ENCODE data around the gene SEC24C. TPM values are rescaled to one million over a fixed set of nuclear protein-coding genes. Genes with fewer than 3 reads are reported as not detected.

Gene SEC24C
- total and polyA plus RNA-seq, 2 of the 13 experiments (the other 11 are each of a cell fraction or from before 2014, with no cell fraction given) = 63.1 to 66.4 TPM

GRCh38 chr10:73773152-73773879, 29.1 kb downstream of the SEC24C start (continued):
- TF ChIP-seq, protein P1, sequence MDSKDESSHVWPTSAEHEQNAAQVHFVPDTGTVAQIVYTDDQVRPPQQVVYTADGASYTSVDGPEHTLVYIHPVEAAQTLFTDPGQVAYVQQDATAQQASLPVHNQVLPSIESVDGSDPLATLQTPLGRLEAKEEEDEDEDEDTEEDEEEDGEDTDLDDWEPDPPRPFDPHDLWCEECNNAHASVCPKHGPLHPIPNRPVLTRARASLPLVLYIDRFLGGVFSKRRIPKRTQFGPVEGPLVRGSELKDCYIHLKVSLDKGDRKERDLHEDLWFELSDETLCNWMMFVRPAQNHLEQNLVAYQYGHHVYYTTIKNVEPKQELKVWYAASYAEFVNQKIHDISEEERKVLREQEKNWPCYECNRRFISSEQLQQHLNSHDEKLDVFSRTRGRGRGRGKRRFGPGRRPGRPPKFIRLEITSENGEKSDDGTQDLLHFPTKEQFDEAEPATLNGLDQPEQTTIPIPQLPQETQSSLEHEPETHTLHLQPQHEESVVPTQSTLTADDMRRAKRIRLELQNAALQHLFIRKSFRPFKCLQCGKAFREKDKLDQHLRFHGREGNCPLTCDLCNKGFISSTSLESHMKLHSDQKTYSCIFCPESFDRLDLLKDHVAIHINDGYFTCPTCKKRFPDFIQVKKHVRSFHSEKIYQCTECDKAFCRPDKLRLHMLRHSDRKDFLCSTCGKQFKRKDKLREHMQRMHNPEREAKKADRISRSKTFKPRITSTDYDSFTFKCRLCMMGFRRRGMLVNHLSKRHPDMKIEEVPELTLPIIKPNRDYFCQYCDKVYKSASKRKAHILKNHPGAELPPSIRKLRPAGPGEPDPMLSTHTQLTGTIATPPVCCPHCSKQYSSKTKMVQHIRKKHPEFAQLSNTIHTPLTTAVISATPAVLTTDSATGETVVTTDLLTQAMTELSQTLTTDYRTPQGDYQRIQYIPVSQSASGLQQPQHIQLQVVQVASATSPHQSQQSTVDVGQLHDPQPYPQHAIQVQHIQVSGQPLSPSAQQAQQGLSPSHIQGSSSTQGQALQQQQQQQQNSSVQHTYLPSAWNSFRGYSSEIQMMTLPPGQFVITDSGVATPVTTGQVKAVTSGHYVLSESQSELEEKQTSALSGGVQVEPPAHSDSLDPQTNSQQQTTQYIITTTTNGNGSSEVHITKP (CRISPR knock-in tag; IDR thresholded peaks at IDR 0.05; ENCODE audit: low read depth) = no peak
- TF ChIP-seq ZBTB21 (CRISPR knock-in tag; IDR thresholded peaks at IDR 0.05) (no peak), ZNF770 (CRISPR knock-in tag; IDR thresholded peaks at IDR 0.05) (no peak), KLF11 (CRISPR knock-in tag; IDR thresholded peaks at IDR 0.05) (no peak), KMT2B (CRISPR knock-in tag; IDR thresholded peaks at IDR 0.05) (no peak), SETDB1 (CRISPR knock-in tag; IDR thresholded peaks at IDR 0.05; ENCODE audit: borderline replicate concordance) (no peak), FOXK1 (CRISPR knock-in tag; IDR thresholded peaks at IDR 0.05; ENCODE audit: borderline replicate concordance, low read depth) (no peak), ZNF260 (CRISPR knock-in tag; IDR thresholded peaks at IDR 0.05; ENCODE audit: borderline replicate concordance, low read depth) (peak; percentile 18; the same call in 1 of the 2 replicates), JARID2 (CRISPR knock-in tag; IDR thresholded peaks at IDR 0.05; ENCODE audit: insufficient replicate concordance) (no peak), ZNF501 (CRISPR knock-in tag; IDR thresholded peaks at IDR 0.05) (no peak), ZNF251 (CRISPR knock-in tag; IDR thresholded peaks at IDR 0.05) (no peak), ZSCAN29 (CRISPR knock-in tag; conservative IDR thresholded peaks at IDR 0.05) (no peak), KDM4B (CRISPR knock-in tag; IDR thresholded peaks at IDR 0.05) (no peak), ZXDC (CRISPR knock-in tag; IDR thresholded peaks at IDR 0.05) (0 out of 2 replicates have a peak, but pooled peaks have one; percentile 47), FOXJ3 (CRISPR knock-in tag; IDR thresholded peaks at IDR 0.05; ENCODE audit: borderline replicate concordance) (no peak), MAFF (IDR thresholded peaks at IDR 0.05; ENCODE audit: low read depth, low read length) (no peak), ZNF484 (CRISPR knock-in tag; IDR thresholded peaks at IDR 0.05; ENCODE audit: borderline replicate concordance, low read depth) (no peak), KLF15 (CRISPR knock-in tag; IDR thresholded peaks at IDR 0.05; ENCODE audit: borderline replicate concordance) (no peak), SMAD9 (CRISPR knock-in tag; IDR thresholded peaks at IDR 0.05) (0 out of 2 replicates have a peak, but pooled peaks have one; percentile 1)
- TF ChIP-seq, protein P2, sequence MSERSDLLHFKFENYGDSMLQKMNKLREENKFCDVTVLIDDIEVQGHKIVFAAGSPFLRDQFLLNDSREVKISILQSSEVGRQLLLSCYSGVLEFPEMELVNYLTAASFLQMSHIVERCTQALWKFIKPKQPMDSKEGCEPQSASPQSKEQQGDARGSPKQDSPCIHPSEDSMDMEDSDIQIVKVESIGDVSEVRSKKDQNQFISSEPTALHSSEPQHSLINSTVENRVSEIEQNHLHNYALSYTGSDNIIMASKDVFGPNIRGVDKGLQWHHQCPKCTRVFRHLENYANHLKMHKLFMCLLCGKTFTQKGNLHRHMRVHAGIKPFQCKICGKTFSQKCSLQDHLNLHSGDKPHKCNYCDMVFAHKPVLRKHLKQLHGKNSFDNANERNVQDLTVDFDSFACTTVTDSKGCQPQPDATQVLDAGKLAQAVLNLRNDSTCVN (CRISPR knock-in tag; IDR thresholded peaks at IDR 0.05; ENCODE audit: borderline replicate concordance) = no peak

Data from HepG2 (cell line).